ENCODE data around the gene COL4A2.
"Not testable (repeated sequence)": the region's sequence is repeated elsewhere in the genome, so short reads cannot be mapped to it uniquely, and the experiment has no call there.

COL4A2 gene

DNA sequence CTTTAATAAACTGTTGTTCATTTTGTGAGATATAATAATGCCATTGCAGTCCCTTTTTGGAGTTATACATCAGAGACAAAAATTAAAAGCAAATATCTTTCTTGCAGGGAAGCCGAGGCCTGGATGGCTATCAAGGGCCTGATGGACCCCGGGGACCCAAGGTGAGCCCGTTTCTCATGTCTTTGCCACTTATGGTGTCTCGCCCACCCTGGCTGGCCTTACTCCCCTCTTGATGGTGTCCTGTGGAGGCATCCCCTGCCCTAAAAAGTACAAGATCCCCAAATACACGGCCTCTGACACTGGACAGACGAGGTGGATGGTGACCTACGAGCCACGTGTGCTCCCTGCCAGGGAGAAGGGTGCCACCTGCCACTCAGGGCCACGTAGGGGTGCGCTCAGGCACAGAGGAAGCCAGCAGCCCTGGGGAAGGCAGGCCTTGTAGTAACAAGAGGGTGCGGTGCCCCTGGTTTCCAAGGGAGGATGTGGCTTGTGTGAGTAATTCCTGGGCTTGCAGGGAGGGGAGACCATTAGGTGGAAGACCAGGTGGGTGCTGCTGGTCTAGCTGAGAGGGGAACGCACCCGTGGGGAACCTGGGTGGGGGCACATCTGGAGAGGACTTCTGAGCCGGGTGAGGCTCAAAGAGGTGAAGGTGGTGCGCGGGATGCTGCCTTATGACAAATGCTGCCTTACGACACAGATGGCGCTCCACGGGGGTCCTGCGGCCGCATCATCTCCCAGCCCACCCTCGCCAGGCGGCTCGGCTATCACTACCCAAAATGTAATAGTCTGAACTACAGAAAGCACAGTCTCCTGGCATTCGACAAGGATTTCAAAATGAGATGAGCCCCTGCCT, 138.9 kb downstream of the COL4A2 start:
- no peak for DNase-seq

GRCh38 chr13:110446575-110446890, 139.4 kb downstream of the COL4A2 start:
- no peak for DNase-seq

GRCh38 chr13:110447058-110447511, 140.0 kb downstream of the COL4A2 start:
- DNase-seq: no peak

DNA sequence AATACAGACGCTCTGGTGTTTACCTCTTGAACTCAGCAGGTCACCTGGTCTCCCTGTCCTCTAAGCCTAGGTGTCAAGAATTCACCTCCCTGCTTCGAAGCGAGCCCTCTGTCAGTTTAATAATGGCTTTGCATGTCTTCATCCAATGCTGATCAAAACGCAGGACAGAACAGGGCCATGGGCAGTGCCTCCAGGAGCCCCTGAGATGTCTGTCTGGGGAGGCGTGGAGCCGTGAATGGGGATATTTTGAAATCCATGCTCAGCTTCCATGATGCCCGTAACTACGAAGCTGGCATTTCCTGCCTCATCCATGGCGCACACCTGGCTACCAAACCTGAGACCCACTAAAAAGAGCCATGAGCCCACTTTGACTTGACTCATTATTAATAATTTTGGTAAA, 140.7 kb downstream of the COL4A2 start:
- DNase-seq: no peak

DNA sequence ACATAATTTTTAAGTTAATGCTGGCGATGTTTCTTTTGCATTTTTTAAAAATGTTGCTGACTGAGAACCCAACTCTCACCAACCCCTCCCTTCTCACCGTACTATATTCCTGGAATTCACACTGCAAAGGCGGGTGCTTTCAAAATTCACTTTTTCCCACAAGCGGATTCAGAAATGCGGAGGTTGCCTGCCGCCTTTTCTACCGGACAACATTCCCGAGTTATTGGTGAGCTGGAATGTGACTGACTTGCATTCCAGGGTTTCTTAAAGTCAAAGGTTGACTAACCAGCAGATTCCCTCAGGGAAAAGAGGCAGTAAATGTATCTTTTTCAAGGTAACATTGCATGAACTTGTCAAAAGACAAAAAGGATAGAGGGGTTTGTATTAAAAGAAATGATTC, 141.1 kb downstream of the COL4A2 start:
- no peak for DNase-seq

DNA sequence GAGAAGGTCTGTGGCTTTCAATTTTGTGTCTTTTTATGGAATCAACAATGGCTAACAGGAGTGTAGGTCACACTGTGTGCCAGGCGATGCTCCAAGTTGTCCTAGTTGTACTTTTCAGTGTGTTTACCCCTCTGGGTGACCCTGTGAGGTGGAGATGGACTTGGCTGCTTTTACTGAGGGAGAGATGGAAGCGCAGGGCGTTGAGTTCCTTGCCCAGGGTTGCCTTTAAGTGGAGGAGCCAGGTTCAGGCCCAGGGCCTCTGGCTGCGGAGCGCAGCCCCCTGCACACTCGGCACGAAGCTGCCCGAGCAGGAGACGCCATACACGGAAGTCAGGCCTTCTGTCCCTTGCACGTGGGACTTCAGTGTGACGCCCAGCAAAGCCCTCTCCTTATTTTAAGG, 141.6 kb downstream of the COL4A2 start:
- DNase-seq: no peak

- DNase-seq: no peak
These were observed 142.3 kb downstream of the COL4A2 start for GRCh38 chr13:110449219-110450015.

DNA sequence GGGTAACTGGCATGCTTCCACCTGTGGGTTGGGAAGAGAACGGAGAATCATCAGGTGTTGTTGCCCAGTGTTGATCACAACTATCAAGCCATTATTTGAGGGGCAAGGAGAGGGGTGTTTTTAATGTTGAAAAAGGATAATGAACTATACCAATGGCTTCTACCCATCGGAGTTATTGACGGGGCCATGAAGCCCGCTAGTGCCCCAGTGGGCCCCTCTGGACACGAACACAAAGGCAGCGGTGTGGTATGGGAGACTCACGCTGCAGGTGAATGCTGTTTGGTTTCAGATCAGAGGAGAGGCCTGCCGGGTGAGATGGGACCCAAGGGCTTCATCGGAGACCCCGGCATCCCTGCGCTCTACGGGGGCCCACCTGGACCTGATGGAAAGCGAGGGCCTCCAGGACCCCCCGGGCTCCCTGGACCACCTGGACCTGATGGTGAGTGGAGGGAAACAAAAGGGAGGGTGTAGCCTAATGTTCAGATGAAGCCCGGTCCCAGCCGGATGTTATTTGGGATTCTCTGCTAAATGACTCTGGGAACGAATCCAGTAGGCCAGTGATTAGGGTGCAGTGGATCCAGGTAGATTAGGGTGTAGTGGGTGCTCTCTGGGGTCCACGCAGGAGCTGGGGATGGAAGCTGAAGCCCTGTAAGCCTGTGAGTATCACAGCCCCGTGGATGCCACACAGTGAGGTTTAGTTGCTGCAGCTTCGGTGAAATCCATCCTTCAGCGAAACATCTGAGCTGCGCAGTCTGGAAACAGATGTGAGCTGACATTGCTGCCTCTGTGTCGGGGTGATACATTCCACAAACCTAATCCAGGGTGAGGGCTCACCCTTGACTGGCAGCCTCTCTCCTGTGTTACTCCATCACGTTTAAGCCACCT, 143.2 kb downstream of the COL4A2 start:
- DNase-seq: no peak

DNA sequence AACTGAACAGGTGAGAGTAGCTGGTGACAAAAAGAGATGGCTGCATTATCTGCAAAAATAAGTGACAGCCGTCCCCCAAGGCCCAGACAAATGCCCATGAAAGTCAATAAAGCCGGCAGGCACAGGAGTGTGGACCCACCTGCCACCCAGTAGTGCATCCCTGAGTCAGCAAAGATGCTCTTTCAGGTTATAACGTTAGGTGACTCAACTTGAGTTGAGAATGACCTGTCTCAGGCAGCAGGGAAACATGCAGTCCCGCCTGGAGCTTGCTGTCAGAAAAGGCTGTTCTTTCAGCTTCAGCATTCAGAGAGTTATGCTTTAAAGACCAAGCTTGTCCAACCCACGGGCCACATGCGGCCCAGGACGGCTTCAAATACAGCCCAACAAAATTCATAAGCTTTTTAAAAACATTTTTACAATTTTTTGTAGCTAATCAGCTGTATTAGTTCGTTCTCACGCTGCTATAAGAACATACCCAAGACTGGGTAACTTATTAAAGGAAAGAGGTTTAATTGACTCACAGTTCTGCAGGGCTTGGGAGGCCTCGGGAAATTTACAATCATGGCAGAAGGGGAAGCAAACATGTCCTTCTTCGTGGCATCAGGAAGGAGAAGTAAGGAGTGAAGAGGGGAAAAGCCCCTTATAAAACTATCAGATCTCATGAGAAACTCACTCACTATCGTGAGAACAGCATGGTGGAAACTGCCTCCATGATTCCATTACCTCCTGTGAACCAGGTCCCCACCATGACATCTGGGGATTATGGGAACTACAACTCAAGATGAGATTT, 144.1 kb downstream of the COL4A2 start:
- no peak for DNase-seq

GRCh38 chr13:110453091-110453490, 146.0 kb downstream of the COL4A2 start:
- DNase-seq: not testable (repeated sequence)

DNA sequence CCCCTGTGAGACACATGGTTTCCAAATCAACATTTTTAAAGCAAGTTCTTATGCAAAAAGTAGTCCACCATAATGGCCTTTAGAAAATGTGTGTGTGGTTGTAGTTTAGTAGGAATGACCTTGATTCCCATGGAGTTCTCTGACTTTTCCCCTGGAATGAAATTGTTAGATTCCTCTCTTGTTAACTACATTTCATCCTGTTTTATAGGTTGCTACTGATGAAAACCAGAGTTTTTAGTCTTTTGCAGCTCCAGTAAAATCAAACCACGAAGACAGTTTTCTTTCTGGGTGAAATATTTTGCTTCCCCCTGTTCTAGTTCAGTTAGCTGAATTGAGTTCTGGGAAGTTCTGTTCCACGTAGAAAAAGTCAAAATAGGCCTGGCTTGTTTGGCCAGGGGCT, 146.7 kb downstream of the COL4A2 start:
- no peak for DNase-seq

- DNase-seq: peak in 1 of 2 experiments; percentile 35
These were observed 147.3 kb downstream of the COL4A2 start for GRCh38 chr13:110454227-110454859.

DNA sequence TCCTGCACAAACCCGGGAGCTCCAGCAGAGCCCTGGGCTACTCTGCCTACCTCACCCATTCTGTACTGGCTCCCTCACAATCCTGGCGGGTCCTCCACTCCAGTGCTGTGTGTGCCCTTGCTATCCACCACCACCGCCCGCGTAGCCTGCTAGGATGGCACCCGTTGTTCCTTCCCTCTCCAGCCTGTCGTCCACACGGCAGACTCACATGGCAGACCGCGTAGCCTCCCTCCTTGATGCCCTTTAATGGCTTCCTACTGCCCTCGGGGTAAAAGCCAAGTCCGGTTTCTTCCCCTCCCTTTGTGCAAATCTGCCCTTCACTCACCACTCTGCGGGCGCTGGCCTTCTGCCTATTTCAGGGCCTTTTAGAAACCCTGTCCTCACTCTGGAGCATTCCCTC, 147.9 kb downstream of the COL4A2 start:
- no peak for DNase-seq

GRCh38 chr13:110455444-110455843, 148.4 kb downstream of the COL4A2 start:
- DNase-seq: no peak

DNA sequence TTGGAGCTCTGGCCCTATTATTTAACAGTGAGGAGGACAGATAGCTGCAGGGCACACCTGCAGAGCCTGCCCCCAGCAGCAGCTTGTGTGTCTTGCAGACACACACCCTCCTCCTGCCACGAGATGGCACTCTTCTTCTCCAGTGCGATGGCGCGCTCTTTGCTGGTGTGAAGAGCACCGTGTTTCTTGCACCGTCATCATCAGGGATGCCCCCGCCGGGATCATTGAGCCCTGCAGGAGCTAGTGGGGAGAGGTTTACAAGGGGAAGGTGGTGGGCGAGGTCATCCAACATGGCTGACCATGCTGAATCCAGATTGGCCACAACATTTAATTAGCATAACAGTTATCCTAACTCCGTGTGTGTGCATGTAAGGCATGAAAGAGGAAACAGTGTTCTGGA, 148.9 kb downstream of the COL4A2 start:
- peak; percentile 77 to 89 for DNase-seq

DNA sequence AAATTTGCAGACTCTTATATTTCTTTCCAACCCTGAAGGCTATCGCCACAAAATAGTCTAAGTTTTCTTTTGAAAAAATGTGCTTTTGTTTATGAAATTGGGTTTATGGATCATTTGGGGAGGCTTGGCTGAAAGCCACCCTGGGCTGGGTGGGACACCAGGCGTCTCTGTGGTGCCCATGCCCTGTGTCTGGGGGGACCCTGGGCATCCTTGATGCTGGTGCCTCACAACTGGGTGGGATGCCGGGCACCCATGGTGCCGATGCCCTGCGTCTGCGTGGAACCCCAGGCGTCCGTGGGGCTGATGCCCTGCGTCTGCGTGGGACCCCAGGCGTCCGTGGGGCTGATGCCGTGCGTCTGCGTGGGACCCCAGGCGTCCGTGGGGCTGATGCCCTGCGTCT, 149.5 kb downstream of the COL4A2 start:
- no peak for DNase-seq

GRCh38 chr13:110457361-110457760, 150.3 kb downstream of the COL4A2 start:
- no peak for DNase-seq

- no peak for DNase-seq
These were observed 150.9 kb downstream of the COL4A2 start for GRCh38 chr13:110458017-110458416.

DNA sequence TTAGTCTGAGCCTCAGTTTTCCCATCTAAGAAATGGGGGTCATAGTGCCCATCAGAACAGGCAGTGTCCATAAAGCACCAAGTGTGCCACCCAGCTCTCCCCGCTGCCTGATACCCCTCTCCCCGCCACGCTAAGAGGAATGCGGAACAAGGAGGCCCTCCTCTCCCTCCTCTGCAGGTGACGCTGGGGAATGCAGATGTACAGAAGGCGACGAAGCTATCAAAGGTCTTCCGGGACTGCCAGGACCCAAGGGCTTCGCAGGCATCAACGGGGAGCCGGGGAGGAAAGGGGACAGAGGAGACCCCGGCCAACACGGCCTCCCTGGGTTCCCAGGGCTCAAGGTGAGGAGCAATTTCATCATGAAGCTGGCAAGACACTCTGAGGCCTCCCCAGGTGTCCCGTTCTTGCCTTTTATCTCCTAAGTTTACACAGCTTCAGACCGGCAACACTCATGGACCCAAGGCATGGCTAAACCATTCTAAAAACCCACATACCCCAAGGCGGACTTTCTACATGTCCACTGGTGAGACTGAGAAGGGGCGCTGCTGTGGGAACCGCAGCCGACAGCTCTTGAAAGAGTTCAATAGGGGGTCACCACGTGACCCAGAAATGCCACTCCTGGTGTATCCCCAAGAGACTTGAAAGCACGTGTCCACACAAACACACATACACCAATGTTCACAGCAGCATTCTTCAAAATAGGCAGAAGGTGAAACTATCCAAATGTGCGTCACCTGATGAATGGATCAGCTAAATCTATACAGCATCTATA, 151.7 kb downstream of the COL4A2 start:
- no peak for DNase-seq

GRCh38 chr13:110462091-110462490, 155.0 kb downstream of the COL4A2 start:
- no peak for DNase-seq

DNA sequence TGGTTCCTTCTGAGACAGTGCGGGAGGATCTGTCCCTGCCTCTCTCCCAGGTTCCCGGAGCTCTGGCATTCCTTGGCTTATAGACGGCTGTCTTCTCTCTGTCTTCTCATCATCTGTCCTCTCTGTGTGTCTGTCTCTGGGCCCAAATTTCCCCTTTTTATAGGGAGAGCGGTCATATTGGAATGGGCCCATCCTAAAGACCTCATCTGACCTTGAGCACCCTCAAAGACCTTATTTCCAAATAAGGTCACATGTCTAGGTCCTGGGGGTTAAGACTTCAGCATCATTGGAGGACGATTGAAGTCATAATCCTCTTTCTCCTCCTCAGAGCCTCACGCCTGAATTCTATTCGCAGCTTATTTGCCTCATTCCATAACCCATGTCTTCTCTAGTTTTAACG, 156.1 kb downstream of the COL4A2 start:
- DNase-seq: no peak
